Measurements from ENCODE around the gene KRTAP10-1. TPM values are rescaled to one million over a fixed set of nuclear protein-coding genes. Genes with fewer than 3 reads are reported as not detected.

KRTAP10-1 gene
- total RNA-seq, 1 experiment from 2014 or later = not detected

GRCh38 chr21:44539046-44539445 is 949 bp downstream of the KRTAP10-1 start:
- DNase-seq = no peak
- Histone ChIP-seq H3K18ac (ENCODE audit: insufficient read length, low read depth, low read length) (no peak overlapping the region), H3K27ac (ENCODE audit: insufficient read length, low read depth, low read length) (no peak overlapping the region), H2BK15ac (ENCODE audit: low read depth, low read length) (no peak overlapping the region), H3K79me1 (ENCODE audit: insufficient read depth, low read depth, low read length, poor library complexity, severe bottlenecking) (no peaks in the 10 kb centered on the region), H2AK5ac (ENCODE audit: insufficient read length, low read length) (no peak overlapping the region), H4K91ac (ENCODE audit: insufficient read length, low read depth, low read length) (no peak overlapping the region), H3K56ac (ENCODE audit: insufficient read length, low read depth, low read length) (no peak overlapping the region), H2BK5ac (ENCODE audit: insufficient read length, low read length) (no peak overlapping the region), H3K4ac (ENCODE audit: low read depth, low read length) (no peak overlapping the region), H3T11ph (ENCODE audit: low read length) (no peak overlapping the region), H2AFZ (ENCODE audit: low read length) (no peak overlapping the region), H3K27me3 (ENCODE audit: insufficient read depth, low read length) (no peaks in the 10 kb centered on the region), H4K20me1 (ENCODE audit: control insufficient read depth, insufficient read depth, insufficient read length) (no peaks in the 10 kb centered on the region), H2BK12ac (ENCODE audit: insufficient read length, low read depth, low read length) (no peak overlapping the region), H4K8ac (replicated peaks; ENCODE audit: insufficient read length, low read depth, low read length) (no peak overlapping the region), H3K4me2 (ENCODE audit: insufficient read depth, insufficient read length, low read length) (no peak overlapping the region), H3K9me3 (ENCODE audit: control insufficient read depth, low read depth, low read length) (no peaks in the 10 kb centered on the region), H3K23me2 (ENCODE audit: insufficient read length, low read depth, low read length, poor library complexity, severe bottlenecking) (no peaks in the 10 kb centered on the region), H4K5ac (ENCODE audit: insufficient read length, low read depth, low read length) (no peak overlapping the region), H3K79me2 (ENCODE audit: insufficient read depth, low read length) (no peaks in the 10 kb centered on the region), H3K9ac (ENCODE audit: extremely low read depth, insufficient read length, low read length) (no peak overlapping the region), H2BK20ac (ENCODE audit: low read depth, low read length, poor library complexity, severe bottlenecking) (no peak overlapping the region), H3K14ac (ENCODE audit: insufficient read depth, low read length) (no peak overlapping the region), H3K4me1 (ENCODE audit: insufficient read depth, low read length) (no peaks in the 10 kb centered on the region), H3K23ac (ENCODE audit: insufficient read length, low read depth, low read length) (no peak overlapping the region), H2BK120ac (ENCODE audit: low read depth, low read length, poor library complexity, severe bottlenecking) (no peak overlapping the region)
- WGBS (ENCODE audit: extremely low coverage, insufficient read length, low lambda C conversion rate) = no CpG with 5 or more reads among the region's 14 CpGs
- no peaks in the 10 kb centered on the region; the same call in 1 of the 2 replicates for H3K27me3 Mint-ChIP-seq (ENCODE audit: low read depth)
- H3K9me3 Mint-ChIP-seq = peaks cover 0 to 5% of the 10 kb centered on the region in 2 experiments; a peak in 2 of 5 replicates
- H3K27ac Mint-ChIP-seq = no peak overlapping the region
- no peak for TF ChIP-seq CTCF (conservative IDR thresholded peaks at IDR 0.05)
- no peak overlapping the region; a peak in 1 of 5 replicates for H3K4me3 Mint-ChIP-seq
- no peaks in the 10 kb centered on the region for H3K4me1 Mint-ChIP-seq
- 0 out of 7 replicates have a peak, but pooled peaks cover 0 to 5% (median 0%) of the 10 kb centered on the region in 3 experiments for H3K36me3 Mint-ChIP-seq (ENCODE audit: insufficient read depth in 1 of 3, low read depth in 3 of 3)
